Upper lobe of right lung (tissue), 1 donor: ENCODE data around the gene GRM7. TPM values are rescaled to one million over a fixed set of nuclear protein-coding genes. Genes with fewer than 3 reads are reported as not detected.

Experiments
- ATAC-seq: fragments of 200-7000 bp; cut with Tn5 transposase; one replicate; pipeline ENCODE4 v1.9.1; 2020; ENCODE audit warnings: mild to moderate bottlenecking, moderate library complexity
- DNase-seq: peaks from one replicate; pipeline ENCODE4 v3.0.0-alpha.2; 2020
- H3K27ac ChIP-seq: fragments of 200-600 bp; one replicate; pipeline ENCODE4 v1.8.0; 2022
- H3K27me3 ChIP-seq: fragments of 200-600 bp; one replicate; pipeline ENCODE4 v1.8.0; 2022; ENCODE audit warnings: mild to moderate bottlenecking
- H3K36me3 ChIP-seq: fragments of 200-600 bp; one replicate; pipeline ENCODE4 v1.8.0; 2022
- H3K4me1 ChIP-seq: fragments of 200-600 bp; one replicate; pipeline ENCODE4 v1.8.0; 2022
- H3K4me3 ChIP-seq: fragments of 200-600 bp; one replicate; pipeline ENCODE4 v1.8.0; 2022; ENCODE audit warnings: mild to moderate bottlenecking
- H3K9me3 ChIP-seq: fragments of 200-600 bp; one replicate; pipeline ENCODE4 v1.8.0; 2022
- CTCF ChIP-seq: fragments of 200-600 bp; IDR thresholded peaks from one replicate; pipeline ENCODE4 v1.8.0; 2022; ENCODE audit warnings: antibody characterized with exemption
- intact Hi-C: fragments of 100-400 bp; cut with DNase I; formaldehyde crosslinking; loops from one replicate; pipeline ENCODE4 v1.11.0; 2022
- total RNA-seq: library from RNA; stranded (reverse); fragmentation: NEBNext Ultra II Directional; extraction: Animal tissue kit (Norgen Biotek cat#: 25700); gene quantifications from one replicate; pipeline ENCODE4 v1.2.1, GENCODE V29; 2021
- donor health status: DM: no; HTN: yes; CAD: no; lungs with severe emphysema.

GRM7 gene
- total RNA-seq, 1 donor from 2014 or later: not detected

GRCh38 chr3:6971933-6972332 lies 111.0 kb downstream of the GRM7 start:
- H3K27ac ChIP-seq: no peak overlapping the region
- H3K36me3 ChIP-seq: no peaks in the 10 kb centered on the region
- H3K9me3 ChIP-seq: no peaks in the 10 kb centered on the region
- H3K4me3 ChIP-seq: no peak overlapping the region
- no peaks in the 10 kb centered on the region for H3K4me1 ChIP-seq
- no peak for TF ChIP-seq CTCF
- no peaks in the 10 kb centered on the region for H3K27me3 ChIP-seq
- DNase-seq (no peak), ATAC-seq (no peak)
- intact Hi-C loops: no loop called here

GRCh38 chr3:6985848-6986247 lies 124.9 kb downstream of the GRM7 start:
- TF ChIP-seq CTCF: no peak
- no peak for ATAC-seq
- Histone ChIP-seq H3K36me3 (no peaks in the 10 kb centered on the region), H3K27ac (no peak overlapping the region), H3K4me1 (no peaks in the 10 kb centered on the region), H3K27me3 (no peaks in the 10 kb centered on the region), H3K4me3 (no peak overlapping the region), H3K9me3 (no peaks in the 10 kb centered on the region)
- no peak for DNase-seq
- intact Hi-C loops: no loop called here

GRCh38 chr3:6989608-6990291 lies 128.8 kb downstream of the GRM7 start:
- intact Hi-C loops: no loop called here
- DNase-seq: no peak
- TF ChIP-seq CTCF: no peak
- H3K4me3 ChIP-seq: no peak overlapping the region
- no peaks in the 10 kb centered on the region for H3K36me3 ChIP-seq
- no peaks in the 10 kb centered on the region for H3K27me3 ChIP-seq
- H3K9me3 ChIP-seq: no peaks in the 10 kb centered on the region
- H3K4me1 ChIP-seq: no peaks in the 10 kb centered on the region
- no peak overlapping the region for H3K27ac ChIP-seq
- ATAC-seq: no peak

GRCh38 chr3:6994081-6994668 lies 133.3 kb downstream of the GRM7 start:
- ATAC-seq (no peak), DNase-seq (no peak)
- Histone ChIP-seq H3K36me3 (no peaks in the 10 kb centered on the region), H3K9me3 (no peaks in the 10 kb centered on the region), H3K4me3 (no peak overlapping the region), H3K27ac (no peak overlapping the region), H3K27me3 (no peaks in the 10 kb centered on the region), H3K4me1 (no peaks in the 10 kb centered on the region)
- intact Hi-C loops: no loop called here
- TF ChIP-seq CTCF: peak; percentile 32

- no peaks in the 10 kb centered on the region for H3K9me3 ChIP-seq
- no peaks in the 10 kb centered on the region for H3K27me3 ChIP-seq
- DNase-seq (no peak), ATAC-seq (no peak)
- no peaks in the 10 kb centered on the region for H3K36me3 ChIP-seq
- H3K27ac ChIP-seq: no peak overlapping the region
- H3K4me1 ChIP-seq: no peaks in the 10 kb centered on the region
- TF ChIP-seq CTCF: no peak
- intact Hi-C loops: no loop called here
- no peak overlapping the region for H3K4me3 ChIP-seq
These were observed 139.6 kb downstream of the GRM7 start for GRCh38 chr3:7000501-7000900.
